Activated CD4-positive, CD25-positive, alpha-beta regulatory T cell (primary cell): ENCODE results near the gene ANGPTL8.
A peak's percentile ranks its signal among the peaks of the same experiment; 100 is the strongest.

Source experiments
- DNase-seq, 4 experiments: peaks; one replicate each; lab custom pipeline; 2025; lab: John Stamatoyannopoulos, UW

The ANGPTL8 gene

DNA sequence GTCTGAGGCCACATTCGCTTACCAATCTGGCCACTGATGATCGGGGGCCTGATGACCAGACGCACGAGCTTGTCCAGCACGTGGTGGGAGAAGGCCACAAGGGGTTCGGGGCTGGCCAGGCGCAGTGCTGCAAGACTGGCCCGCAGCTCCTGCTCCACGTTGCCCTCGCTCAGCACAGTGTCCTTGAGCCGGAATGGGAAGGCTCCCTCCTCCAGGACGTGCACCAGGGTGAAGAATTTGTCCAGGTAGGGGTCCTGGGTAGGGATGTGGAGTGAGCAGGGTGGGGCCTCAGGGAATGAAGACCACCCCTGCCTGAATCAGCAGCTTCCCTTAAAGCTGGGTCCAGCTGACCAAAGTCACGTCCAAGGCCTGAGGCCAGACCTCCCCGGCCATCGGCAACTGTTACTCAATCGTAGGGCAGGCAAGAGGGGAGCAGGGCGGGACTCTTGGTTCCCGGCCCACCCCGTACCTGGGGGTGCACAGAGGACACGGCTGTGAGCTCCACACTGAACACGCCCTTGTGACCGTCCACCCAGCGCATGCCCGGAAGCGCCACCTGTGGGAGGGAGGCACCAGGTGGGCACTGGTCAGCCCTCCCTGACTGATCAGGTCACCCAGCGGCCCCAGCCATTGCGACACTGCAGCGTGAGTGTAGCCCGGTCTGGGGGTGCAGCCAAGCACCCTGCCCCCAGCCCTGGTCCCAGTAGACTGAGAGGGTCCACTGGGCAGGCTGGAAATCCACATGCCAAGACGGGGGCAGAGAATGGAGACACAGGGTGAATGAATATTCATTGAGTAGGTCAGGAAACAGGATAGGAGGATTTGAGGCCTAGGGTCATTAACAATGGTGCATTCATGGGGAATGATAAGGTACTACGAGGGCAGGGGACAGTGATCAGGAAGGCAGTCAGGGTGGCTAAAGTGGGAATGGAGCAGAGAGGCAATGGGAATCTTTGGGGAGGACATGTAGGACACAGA is 2.8 kb upstream of the ANGPTL8 start:
- DNase-seq: no peak

DNA sequence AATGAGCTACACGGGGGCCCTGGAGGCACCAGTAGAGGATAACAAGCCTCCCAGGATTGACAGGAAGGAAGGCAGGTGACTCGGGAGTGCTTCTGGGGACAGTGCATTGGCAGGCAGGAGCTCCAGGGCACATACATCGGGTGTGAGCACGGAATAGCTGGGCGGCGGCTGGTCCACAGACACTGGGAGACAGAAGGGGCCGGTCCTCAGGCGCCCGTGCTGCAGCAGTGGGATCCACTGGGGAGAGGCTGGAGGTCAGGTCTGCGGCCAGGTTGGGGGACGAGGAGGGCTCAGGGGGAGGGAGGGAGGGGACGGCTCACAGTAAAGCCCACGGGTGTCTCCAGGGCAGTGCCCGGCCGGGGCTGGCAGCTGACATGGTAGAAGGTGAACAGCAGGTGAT is 2.1 kb upstream of the ANGPTL8 start:
- no peak for DNase-seq

DNA sequence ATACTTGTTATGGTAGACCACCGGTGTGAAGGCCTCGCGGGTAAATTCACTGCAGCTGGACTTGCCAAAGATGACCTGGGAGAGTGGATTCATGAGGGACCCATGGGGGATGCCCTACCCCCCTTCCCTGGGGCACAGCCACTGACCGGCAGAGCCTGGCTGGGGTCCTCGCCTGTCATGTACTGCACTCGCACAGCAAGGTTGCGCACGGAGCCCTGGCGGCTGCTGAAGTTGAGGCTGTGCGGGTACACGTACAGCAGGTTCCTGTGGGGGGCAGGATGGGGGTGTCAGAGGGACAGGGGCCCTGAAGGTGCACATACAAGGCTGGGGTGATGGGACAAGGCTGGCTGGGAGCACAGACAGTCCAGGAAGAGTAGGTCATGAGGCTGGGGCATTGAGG is 1.4 kb upstream of the ANGPTL8 start:
- no peak for DNase-seq

DNA sequence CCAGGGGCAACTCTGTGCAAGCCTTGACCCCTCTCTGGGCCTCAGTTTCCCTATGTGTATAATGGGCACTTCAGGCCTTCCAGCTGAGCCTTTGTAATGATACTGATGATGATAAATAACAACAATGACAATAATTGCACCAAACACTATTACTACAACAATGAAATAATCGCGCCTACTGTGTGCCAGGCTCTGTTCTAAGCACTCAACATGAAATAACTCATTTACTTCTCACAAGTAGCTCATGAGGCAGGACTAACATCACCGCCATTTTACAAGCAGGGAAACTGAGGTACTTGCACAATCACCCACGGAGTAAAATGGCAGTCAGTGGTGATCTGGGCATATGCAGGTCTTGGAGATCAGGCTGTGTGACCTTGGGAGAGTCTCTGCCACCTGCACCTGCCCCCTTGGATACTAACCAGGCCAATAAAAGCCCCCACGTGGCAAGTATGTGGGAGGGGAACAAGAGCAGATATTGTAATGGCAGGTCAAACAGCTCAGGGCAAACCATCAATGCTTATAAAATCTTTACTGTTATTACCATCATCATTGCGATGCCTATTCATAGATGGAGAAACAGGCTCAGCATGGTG is 540 bp upstream of the ANGPTL8 start:
- no peak for DNase-seq

- no peak for DNase-seq
Observed at GRCh38 chr19:11240008-11240444, 607 bp downstream of the ANGPTL8 start.

DNA sequence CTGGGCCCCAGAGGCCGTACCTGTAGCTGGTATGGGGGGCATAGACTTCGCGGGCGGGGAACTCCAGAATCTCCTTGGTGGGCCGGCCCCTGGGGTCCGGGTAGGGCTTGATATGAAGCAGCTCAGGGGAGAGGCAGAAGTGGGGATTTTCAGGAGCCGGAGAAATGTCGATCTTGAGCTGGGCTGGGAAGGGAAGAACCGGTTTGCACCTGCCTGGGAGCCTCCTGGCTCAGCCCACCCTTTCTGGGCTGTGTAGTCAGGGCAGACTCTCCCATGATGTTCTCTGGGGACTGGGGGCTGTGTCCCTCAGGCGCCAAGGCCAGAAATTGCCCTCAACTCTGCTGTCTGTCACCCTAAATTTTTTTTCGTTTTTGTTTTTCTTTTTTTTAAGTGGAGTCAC is 2.6 kb downstream of the ANGPTL8 start:
- no peak for DNase-seq

- DNase-seq: peak; percentile 63 to 87 (median 74)
Observed at GRCh38 chr19:11242864-11243797, 3.7 kb downstream of the ANGPTL8 start.

- DNase-seq: no peak
Observed at GRCh38 chr19:11243798-11244169, 4.4 kb downstream of the ANGPTL8 start.

DNA sequence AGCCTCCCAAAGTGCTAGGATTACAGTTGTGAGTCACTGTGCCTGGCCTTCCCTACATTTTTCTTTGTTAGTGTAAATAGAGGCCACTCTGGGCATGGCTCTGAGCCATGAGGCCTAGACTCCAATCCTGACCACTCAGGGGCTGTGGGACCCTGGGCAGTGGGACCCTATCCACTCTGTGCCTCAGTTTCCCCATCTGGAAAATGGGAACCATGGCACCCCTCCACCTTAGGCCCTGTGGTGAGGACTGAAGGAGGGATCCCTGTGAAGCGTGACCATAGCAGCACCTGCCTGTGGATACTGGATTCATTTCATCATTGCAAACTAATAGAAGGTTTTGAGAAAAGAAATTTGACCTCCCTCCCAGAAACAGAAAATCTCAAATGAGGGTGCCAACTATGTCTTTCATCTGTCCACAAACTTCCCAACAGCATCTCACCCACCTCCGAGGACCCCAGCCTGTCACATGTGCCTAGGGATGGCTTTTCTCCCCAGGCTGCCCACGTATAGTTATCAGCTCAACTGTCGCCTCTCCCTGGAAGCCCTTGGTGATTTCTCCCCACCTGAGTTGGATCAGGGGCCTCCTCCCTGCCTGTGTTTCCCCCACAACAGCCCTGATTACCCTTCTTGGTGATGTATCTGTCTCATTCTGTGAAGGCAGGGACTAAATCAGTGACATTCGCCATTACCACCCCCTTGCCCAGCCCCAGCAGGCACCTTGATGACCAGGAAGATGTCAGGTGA is 5.6 kb downstream of the ANGPTL8 start:
- no peak for DNase-seq

- no peak for DNase-seq
Observed at GRCh38 chr19:11246941-11247340, 7.5 kb downstream of the ANGPTL8 start.

DNA sequence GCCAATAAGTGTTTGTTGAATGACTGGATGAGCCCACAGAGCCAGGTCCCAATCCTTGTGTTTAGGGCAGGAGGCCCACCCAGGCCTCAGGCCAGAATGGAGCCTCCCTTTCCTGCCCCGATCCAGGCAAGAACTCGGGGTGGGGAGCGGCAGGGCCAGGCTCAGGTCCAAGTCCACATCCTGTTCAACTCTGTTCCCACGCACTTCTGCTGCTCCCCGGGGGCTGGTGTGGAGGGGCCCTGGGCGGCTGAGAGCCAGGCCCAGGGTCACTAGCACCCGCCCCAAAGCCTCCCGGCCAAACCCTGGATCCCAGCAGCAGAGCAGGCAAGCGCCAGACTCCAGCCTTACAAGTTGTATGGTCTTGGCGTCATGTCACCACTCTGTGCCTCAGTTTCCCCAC is 8.0 kb downstream of the ANGPTL8 start:
- no peak for DNase-seq

DNA sequence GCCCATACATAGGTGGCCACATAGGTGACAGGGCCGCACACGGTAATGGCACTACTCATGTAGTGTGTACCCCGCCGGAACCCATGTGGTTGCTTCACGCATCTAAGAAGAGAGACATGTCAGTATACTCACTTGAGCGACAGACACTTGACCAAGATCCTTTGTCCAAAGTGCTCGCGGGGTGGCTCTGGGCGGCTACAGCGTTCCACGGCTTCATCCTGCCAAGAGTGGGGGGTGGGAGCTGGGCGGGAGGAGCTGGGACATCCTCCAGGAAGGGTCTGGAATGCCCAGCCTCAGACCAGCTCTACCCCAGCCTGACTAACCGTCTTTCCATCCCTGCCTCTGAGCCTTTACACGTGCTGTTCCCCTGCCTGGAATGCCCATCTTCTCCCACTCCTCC is 8.5 kb downstream of the ANGPTL8 start:
- no peak for DNase-seq

- DNase-seq: no peak
Observed at GRCh38 chr19:11248852-11249251, 9.4 kb downstream of the ANGPTL8 start.

DNA sequence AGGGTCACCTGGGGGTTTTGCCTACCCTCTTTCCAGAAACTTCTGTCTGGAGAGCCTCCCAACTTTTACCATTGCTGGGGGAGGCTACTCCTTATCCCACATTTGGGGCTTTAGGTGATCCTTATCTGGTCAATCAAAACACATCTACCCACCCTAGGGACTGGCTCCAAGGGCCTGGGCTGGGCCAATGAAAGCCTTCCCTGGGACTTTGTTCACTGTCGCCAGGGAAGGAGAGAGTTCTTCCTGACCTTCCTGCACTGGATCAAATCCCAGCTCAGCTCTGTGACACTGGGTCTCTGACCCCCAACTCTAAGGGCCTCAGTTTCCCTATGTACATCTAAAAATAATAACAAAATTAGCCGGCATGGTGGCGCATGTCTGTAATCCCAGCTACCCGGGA is 11.8 kb downstream of the ANGPTL8 start:
- DNase-seq: no peak

DNA sequence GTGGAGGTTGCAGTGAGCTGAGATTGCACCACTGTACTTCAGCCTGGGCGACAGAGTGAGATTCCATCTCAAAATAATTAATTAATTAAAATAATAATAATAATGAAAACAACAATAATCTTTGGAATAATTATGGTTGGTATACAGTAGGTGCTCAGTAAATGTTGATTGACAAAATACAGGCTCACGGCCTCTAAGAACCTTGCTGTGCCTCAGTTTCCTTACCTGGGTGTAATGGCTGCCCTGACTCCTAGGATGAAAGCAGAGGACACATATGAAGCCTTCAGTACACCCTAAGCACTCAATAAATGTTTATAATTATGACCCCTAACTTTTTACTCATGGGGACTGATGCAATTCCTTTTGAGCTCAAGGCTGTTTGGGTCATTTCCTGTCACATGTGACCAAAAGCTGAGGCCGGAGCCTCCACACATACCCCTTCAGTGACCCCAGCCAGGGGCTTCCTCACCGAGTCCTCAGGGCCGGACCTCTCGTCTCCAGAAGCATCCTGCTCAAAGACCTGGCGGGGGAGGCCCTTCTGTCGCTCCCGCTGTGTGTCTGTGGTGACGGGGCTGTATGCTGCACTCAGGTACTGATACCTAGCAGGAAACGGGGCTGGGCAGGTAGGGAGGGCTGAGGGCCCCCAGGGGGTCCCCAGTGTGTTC is 12.4 kb downstream of the ANGPTL8 start:
- DNase-seq: no peak

DNA sequence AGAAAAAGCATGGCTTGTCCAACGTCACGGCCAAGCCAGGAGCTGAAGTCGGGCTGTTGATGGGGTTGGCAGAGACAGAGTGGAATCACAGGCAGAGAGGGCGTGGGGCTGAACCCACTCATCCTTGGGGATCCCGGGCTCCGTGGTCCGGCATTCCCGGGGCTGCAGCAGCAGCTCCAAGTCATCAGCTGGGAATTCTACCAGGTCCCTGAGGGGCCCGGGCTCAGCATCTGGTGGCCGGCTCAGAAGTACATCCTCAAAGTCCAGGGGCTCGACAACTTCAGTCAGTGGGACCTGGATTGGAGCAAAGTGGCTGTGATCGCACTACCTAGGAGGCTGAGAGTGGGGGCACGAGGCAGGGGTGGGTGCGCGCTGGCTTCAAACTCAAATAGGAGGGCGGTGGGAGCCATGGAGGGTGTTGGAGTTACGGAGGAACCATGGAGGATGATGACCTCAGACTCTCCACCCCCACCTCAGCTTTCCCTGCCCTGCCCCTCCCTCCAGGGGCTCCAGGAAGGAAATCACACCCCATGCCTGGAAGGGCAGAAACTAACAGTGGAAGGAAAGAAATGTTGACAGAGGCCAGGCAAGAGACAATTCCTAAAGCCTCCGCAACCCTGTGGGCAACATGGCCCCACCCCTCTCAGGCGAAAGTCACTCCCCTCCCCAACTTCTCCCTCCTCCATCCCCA is 13.4 kb downstream of the ANGPTL8 start:
- DNase-seq: no peak

DNA sequence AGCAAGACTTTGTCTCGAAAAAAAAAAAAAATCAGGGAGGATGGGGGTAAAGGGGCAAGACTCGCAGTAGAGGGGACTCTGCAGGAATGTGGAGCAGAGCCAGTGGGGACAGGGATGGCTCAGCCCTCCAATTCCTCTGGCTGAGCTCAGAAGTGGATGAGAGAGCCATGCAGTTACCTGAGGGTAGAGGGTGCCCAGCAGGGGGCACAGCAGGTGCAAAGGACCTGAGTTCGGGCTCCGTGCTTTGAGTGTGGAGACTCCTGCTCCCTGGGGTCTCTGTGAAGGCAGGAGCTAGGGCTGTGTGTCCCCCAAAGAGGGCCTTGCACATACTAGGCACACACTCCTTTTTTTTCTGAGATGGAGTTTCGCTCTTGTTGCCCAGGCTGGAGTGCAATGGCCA is 15.2 kb downstream of the ANGPTL8 start:
- no peak for DNase-seq

DNA sequence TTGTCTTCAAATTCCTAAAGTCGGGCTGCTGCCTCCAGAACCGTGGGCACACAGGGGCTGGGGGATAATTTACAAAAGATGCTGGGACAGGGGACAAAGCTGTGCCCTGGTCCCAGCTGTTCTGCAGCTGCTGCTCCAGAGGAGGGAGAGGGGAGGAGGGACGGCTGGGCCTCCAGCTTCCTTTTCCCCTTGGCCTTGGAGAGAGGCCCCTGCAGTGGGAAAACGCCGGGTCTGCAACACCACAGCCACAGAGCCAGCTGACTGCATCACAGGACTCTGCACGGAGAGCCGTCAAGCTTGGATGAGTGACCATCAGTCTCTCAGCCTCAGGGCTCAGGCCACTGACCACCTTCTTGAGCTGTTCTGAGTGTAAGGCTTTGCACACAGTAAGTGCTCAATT is 16.8 kb downstream of the ANGPTL8 start:
- no peak for DNase-seq

DNA sequence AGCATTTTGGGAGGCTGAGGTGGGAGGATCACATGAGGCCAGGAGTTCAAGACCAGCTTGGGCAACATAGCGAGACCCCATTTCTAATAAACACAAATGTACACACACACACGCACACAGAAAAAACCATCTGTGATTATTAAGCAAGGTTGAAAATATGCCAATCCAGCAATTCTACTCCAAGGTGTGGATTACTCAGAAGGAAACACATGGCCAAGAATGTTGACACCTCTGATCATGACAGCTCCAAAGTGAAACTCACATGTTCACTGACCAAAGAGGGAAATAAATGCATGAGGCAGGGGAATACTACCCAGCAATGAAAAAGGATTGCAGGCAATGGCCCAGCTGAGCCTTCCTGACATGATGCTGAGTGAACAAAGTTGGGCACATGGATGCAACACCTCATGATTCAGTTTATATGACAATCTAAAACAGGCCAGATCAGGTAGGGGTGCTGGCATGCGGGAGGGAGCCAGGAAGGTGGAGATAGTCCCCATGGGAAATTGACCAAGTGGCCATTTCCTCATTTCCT is 18.5 kb downstream of the ANGPTL8 start:
- no peak for DNase-seq

GRCh38 chr19:11260996-11261395 is 21.6 kb downstream of the ANGPTL8 start:
- no peak for DNase-seq
